ENCODE data around the gene PFN4.

DNA sequence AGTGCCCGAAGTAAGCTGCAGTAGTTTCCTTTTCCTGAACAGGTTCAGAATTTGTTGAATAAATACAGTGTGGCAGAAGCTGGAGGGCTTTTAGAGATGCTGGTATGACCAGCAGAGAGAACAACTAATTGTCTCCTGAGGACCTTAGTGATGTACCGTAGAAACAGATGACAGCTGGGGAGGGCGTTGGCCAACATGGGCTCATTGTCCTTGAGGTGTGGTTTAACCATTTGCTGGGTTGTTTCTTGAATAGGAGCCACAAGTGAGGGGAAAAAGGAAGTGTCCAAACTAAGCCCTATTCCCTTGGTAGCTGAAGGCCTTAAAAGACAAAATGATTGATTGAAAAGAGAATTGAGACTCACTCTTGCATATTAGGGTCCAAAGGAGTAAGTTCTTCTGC, 40.1 kb upstream of the PFN4 start:
- TF ChIP-seq JAZF1 (CRISPR knock-in tag; IDR thresholded peaks at IDR 0.05), result no peak
- TF ChIP-seq, protein P1, sequence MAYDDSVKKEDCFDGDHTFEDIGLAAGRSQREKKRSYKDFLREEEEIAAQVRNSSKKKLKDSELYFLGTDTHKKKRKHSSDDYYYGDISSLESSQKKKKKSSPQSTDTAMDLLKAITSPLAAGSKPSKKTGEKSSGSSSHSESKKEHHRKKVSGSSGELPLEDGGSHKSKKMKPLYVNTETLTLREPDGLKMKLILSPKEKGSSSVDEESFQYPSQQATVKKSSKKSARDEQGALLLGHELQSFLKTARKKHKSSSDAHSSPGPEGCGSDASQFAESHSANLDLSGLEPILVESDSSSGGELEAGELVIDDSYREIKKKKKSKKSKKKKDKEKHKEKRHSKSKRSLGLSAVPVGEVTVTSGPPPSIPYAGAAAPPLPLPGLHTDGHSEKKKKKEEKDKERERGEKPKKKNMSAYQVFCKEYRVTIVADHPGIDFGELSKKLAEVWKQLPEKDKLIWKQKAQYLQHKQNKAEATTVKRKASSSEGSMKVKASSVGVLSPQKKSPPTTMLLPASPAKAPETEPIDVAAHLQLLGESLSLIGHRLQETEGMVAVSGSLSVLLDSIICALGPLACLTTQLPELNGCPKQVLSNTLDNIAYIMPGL (CRISPR knock-in tag; IDR thresholded peaks at IDR 0.05), result no peak
- TF ChIP-seq TCF7 (CRISPR knock-in tag; IDR thresholded peaks at IDR 0.05; ENCODE audit: low read depth), result no peak
- no peak for TF ChIP-seq ESRRA (CRISPR knock-in tag; IDR thresholded peaks at IDR 0.05; ENCODE audit: borderline replicate concordance)
- TF ChIP-seq FOXK1 (CRISPR knock-in tag; IDR thresholded peaks at IDR 0.05), result no peak
